HG03378 (cell line): ENCODE data around the gene CST6.

Experiments used
- ATAC-seq: cut with Tn5 transposase; IDR thresholded peaks from one replicate; pipeline ENCODE4 v1.9.1; 2021; ENCODE audit warnings: mild to moderate bottlenecking, moderate library complexity; ENCODE audit not compliant: unreplicated experiment

CST6 gene

GRCh38 chr11:66011785-66012303 is at the start of gene CST6:
CST6 (plus strand) TSS chr11:66012008; CDS start chr11:66012045, 37 bp downstream.
- no peak for ATAC-seq

- ATAC-seq, result no peak
Observed at GRCh38 chr11:65962141-65962564, 49.7 kb upstream of the CST6 start.

GRCh38 chr11:65964906-65965305 is 46.9 kb upstream of the CST6 start:
- ATAC-seq, result no peak

- no peak for ATAC-seq
Observed at GRCh38 chr11:65965986-65966762, 45.6 kb upstream of the CST6 start.

- no peak for ATAC-seq
Observed at GRCh38 chr11:65967329-65967934, 44.4 kb upstream of the CST6 start.

GRCh38 chr11:65968600-65969482 is 43.0 kb upstream of the CST6 start:
- no peak for ATAC-seq

- ATAC-seq, result no peak
Observed at GRCh38 chr11:65972116-65972515, 39.7 kb upstream of the CST6 start.

- no peak for ATAC-seq
Observed at GRCh38 chr11:65973439-65974110, 38.2 kb upstream of the CST6 start.

GRCh38 chr11:65975771-65976170 is 36.0 kb upstream of the CST6 start:
- no peak for ATAC-seq

GRCh38 chr11:65976216-65977176 is 35.3 kb upstream of the CST6 start:
- no peak for ATAC-seq

- no peak for ATAC-seq
Observed at GRCh38 chr11:65977621-65978390, 34.0 kb upstream of the CST6 start.

- ATAC-seq, result no peak
Observed at GRCh38 chr11:65978391-65979238, 33.2 kb upstream of the CST6 start.

- no peak for ATAC-seq
Observed at GRCh38 chr11:65979261-65979759, 32.5 kb upstream of the CST6 start.

GRCh38 chr11:65981101-65981740 is 30.6 kb upstream of the CST6 start:
- no peak for ATAC-seq

GRCh38 chr11:65981972-65982823 is 29.6 kb upstream of the CST6 start:
- no peak for ATAC-seq

- ATAC-seq, result no peak
Observed at GRCh38 chr11:65982824-65983588, 28.8 kb upstream of the CST6 start.
